HG02852 (cell line): Measurements from ENCODE around the gene LAPTM4A.
"Not testable (repeated sequence)": the region's sequence is repeated elsewhere in the genome, so short reads cannot be mapped to it uniquely, and the experiment has no call there.

Experiments used
- ATAC-seq: cut with Tn5 transposase; IDR thresholded peaks from one replicate; pipeline ENCODE4 v1.9.1; 2021; ENCODE audit warnings: mild to moderate bottlenecking, moderate library complexity; ENCODE audit not compliant: unreplicated experiment

Gene LAPTM4A

DNA sequence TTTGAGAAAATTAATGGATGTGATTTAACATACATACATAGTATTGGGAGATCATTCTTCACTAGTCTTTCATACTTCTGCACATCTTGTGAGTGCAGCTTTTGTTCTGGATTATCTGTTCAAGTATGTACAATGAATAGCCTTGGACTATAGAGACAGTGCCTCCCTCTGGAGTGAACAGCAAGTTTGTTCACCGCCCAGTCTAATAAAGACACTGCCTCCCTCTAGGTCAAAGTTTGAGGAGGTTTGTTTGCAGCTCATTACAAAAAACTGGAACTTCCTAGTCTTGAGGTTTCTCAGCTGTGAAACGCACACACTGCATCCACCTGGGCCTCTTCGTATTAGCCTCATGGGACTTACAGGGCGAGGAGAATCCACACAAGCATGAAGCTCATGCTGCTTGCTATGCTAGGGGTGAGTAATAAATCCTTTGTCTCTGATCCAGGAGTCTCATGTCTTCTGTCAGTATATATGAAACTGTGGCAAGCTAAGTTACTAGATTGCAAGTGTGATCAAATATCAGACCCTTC is 26.0 kb upstream of the LAPTM4A start:
- no peak for ATAC-seq

DNA sequence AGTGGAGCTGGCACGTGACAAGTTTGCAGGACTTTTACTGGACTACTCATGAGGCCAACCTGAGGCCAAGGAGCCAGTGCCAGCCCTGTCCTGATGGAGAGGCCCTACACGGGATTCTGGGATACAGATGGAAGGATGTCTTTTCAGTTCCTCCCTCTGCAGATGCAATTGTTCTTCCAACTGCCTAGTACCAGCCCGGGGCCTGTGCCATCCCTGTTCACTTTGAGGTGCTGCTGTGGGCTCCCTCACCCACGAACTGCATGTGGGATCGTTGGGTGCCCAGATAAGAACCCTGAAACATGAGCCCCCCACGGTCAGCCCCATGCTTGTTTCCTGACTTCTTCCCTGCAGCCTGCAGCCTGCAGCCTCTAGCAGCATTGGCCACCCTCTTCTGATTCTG is 25.3 kb upstream of the LAPTM4A start:
- no peak for ATAC-seq

DNA sequence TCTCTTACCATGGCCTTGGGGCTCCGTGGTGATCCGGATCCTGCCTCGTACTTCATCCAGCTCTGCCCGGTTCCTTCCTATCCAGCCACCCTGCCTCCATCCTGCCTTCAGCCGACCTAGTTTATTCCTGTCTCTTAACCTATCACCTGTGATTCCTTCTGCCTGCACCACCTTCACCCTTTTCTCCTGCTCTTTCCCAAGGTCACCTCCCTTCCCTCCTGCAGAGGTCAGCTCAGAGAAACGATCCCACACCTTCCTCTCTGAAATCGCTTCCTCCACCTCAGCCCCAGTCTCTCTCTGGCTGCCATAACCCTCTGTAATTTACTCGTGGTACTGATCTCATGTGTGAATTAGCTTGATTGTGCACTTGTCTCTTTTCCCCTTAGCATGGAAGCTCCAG is 23.5 kb upstream of the LAPTM4A start:
- no peak for ATAC-seq

DNA sequence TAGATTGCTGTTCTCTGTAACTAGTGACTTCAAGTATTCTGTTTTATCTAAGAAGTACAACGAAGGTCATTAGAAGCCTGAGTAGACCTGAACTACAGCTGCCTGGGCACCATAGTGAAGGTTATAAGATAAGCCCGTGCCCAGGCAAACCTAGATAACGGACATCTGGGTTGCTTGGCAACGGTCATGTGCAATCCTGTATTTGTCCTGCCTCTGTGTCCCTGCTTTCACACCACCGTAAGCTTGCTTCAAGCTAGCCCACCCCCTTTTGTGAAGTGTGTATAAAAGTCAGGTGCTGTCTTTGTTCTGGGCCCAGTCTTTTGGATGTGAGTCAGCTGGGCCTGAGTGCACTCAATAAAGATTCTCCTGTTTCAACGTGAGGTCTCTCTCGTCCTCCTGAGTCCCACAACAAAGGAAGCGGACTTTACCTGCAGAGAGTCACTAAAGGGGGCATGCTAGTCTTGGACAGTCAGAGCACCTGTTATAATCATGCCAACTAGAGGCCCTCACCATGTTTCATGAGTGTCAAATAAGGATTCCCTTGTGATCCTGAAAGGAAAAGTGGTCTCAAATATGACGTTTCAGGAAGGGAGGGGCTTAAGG is 22.7 kb upstream of the LAPTM4A start:
- not testable (repeated sequence) for ATAC-seq

DNA sequence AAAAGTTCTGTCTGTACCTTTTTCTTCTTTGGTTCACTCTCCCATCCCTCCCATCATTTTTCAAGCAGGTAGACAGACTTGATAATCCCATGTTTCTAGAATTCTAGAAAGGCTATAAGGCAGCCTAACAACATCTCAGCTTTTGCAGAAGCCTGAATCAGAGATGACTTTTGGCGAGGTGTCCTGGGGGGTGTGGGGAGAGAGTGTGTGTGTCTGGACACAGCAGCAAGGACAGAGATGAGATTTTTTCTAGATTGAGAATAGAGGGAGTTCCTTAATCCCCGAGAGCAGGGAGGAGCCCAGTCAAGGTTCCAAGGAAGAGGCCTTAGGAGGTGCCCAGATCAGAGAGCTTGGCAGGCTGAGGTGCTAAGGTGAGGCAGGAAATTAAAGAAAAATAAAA is 22.0 kb upstream of the LAPTM4A start:
- ATAC-seq, result no peak

DNA sequence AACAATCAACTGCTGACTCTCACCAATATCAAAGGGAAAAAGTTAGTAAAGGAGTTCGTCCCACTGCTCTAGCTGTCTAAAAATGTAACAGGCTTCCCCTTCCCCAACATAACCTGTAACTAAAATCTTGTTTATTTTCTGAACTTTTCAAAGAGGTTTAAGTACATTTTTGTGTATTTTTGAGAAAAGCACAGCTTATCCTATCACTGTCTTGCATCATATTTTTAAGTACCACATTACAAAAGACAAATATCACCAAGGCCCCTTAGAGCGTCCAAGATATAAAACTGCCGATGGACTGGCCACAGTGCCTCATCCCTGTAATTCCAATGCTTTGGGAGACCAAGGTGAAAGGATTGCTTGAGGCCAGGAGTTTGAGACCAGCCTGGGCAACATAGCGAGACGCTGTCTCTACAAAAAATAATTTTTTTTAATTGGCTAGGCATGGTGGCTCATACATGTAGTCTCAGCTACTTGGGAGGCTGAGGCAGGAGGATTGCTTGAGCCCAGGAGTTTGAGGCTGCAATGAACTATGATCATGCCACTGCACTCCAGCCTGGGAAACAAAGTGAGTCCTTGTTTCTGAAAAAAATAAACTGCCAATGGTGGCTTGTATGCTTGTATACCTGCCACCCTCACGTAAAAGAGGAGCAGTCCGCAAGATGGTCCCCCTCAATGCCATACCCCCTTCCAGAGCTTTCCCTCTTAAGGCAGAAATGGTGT is 21.2 kb upstream of the LAPTM4A start:
- ATAC-seq, result no peak

DNA sequence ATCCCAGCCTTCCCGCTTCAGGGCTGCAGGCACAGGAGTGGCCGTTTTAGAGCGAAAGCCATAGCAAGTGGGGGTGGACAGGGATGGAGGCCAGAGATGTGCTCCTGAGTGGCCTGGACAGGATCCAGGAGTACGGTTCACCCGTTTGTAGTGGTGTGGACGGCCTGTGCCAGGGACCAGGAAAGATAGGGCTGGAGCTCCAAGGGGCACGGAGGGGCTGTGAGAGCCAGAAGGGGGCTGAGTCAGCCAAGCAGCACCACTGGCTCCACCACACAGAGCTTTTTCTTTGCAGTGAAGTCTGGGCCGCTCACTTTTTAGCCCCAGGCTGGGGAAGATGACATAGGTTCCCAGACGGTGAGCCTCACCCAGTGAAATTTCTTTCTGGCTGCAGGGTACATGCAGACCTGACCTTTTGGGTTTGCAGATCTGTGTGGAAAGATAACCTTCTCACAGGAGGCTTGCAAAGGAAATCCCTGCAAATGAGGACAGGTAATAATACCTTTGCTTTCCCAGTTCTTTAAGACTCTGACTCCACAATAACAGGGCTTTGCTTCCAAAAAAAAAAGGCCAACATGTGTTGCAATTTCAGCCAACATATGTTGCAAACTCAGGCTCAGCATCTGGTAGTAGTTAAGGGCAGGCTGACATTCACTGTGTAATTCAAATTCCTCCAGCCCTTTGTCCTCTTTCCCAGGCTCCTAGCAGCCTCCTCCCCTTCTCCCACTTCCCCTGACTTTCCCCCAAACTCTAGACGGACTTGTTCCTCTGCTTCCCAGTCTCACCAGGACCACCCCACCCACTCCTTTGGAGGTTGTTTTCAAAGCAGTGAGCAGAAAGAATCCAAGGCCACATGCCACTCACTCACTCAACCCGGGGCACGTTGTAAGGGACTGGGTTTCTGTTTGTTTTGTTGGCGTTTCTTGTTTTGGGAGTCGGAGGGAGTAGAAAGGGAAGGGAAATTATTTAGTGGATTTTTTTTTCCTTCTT is 20.3 kb upstream of the LAPTM4A start:
- ATAC-seq, result no peak

DNA sequence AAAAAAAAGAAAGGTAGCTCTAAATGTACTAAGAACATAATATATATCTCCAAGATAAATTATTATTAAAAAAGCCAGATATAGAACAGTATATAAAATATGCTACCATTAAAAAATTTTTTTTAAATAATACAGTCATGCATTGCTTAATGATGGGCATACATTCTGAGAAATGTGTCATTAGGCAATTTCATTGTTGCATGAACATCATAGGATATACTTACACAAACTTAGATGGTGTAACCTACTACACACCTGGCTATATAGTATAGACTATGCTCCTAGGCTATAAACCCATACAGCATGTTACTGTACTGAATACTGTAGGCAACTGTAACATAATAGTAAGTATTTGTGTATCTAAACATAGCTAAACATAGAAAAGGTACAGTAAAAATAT is 18.3 kb upstream of the LAPTM4A start:
- no peak for ATAC-seq

DNA sequence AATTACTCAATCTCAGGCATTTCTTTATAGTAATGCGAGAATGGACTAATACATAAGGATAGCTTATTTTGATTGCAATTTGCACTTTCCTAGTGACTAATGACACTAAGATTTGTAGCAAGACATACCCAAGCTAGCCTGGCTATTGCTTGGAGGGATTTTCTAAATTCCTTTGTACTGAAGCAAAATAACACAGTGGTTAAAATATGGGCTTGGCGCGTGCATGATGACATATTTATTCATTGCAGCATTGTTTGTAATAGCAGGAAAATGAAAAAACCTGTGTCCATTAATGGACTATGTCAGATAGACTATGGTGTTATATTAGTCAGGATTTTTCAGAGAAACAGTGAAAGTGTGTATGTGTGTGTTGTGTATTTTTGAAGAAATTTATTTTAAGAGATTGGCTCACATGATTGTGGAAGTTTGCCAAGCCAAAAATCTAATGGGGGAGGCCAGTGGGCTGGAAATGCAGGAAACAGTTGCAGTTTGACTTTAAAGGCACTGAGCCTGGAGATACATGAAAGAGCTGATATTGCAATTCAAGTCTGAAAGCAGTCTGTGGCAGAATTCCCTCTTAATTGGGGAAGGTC is 16.7 kb upstream of the LAPTM4A start:
- ATAC-seq, result no peak

DNA sequence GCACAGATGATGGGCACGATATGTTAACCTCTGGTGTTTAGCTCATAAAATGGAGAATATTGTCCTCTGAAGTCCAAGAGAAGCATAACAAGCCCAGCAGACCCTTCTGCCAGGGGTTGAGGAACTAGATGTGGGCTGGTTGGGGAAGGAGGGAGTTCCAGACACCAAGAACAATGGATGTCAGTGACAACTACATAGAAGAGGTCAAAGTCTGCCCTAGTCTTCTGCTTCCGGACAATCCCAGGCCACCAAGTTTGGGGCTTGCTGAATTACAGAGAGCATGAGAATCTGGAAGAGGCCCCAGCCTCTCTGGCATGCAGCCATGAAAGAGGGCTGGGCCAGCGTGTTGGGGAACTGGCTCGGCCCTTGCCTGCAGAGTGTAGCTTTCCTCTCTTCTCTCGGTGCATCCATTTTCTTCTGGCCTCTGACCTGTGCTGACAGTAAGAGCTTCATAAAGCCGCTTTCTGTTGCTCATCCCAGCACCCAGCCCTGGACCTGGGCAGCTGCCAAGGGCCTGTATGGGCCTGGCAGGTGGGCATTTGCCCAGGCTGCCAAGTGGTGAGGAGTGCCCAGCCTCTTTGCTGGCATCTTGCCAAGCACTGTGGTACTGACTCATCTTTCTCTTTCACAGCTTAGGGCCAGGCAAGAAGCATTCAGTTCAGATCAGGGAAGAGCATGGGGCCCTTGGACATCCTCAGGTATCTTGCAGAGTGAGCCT is 14.6 kb upstream of the LAPTM4A start:
- ATAC-seq, result no peak

DNA sequence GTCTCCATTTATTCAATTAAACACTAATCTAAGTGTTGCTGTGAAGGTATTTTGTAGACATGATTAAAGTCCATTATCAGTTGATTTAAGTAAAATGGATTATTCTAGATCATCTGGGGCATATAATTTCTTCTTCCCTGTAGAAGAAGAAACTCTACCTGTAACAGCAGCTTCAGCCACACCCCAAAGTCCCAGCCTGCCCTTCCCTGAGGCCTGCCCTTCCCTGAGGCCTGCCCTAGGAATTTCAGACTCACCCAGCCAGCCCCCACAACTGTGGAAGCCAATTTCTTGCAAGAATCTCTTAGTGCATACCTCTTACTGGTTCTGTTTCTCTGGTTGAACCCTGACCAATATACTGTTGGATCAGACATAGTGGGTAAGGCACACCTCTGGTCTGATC is 13.4 kb upstream of the LAPTM4A start:
- no peak for ATAC-seq

DNA sequence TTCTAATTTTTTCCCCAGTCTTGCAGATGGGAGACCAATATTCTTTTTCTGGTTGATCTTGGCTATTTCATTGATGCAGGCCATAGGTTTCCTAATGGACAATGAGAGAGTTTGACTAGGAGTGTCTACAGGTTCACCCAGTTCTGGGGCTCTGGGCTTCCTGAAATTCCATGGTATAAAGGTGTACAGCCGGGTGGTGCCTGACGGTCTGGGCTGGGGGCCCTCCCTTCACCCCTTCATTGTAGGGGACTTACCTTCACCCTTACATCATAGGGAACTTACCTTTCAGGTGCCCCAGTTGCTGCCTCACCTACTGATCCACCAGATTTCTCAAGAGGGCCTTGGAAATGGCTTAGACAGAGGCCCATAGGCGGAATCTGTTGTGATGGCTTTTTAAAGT is 13.0 kb upstream of the LAPTM4A start:
- no peak for ATAC-seq

DNA sequence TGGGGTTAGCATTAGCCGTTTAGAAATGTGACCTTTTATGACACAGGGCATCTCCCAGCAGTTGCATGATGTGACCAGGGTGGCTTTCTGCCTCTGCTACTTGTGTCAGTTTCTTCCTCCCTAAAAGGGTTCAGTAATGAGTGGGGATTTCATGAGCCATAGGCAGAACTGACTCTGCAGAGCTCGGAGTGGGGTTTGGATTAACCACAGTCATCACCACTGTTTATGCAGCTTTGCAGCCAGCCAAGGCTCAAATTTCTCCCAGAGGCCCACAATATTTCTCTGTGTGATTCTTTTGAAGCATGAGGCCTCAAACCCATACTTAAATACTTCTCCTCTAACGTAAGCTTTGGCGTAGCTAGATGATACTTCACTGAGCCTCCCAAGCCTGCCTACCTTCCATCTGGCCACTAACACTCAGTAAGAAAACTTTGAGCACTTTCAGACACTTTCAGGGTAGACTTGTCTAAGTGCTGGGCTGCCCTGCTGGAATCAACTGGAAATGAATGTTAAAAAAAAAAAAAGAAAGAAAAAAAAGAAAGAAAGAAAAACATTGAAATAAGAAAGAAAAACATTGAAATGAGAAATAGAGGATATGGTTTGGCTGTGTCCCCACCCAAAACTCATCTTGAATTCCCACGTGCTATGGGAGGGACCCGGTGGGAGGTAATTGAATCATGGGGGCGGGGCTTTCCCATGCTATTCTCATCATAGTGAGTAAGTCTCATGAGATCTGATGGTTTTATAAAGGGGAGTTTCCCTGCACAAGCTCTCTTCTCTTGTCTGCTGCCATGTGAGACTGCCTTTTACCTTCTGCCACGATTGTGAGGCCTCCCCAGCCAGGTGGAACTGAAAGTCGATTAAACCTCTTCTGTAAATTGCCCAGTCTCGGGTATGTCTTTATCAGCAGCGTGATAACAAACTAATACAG is 11.5 kb upstream of the LAPTM4A start:
- ATAC-seq, result no peak

DNA sequence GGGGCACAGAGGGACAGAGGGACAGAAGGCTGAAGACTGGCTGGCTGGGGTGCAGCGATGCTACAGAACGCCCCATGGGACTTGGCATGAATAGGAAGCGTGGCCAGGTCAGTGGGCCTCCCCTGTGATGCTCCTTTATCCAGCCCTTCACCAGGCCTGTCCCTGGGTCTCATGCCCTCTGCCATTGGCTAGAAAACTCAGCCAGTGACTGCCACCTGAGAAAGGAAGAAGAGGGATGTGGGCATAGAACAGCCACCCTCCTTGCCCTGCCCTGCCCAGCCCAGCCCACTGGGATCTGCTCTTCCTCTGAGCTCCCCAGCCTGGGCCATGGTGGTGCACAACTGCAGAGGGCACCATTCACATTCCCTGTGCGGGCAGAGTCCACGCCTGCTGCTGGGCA is 10.5 kb upstream of the LAPTM4A start:
- ATAC-seq, result no peak

DNA sequence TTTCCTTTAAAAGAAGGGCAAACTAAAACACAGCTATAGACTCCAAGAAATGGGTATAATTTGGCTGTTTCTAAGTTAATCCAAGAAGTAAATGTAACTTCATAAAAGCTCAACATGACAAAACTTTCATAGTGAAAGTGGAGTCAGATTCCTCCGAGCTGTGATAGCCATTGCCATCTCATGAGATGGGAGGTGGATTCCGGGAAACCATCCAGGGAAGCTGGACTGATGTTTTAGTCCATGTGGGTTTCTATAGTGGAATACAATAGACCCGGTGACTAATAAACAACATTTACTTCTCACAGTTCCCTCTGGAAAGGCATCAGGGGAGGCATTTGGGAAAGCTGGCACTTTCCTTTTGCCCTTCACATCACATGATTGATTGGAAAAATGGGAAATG is 10.0 kb upstream of the LAPTM4A start:
- ATAC-seq, result no peak

DNA sequence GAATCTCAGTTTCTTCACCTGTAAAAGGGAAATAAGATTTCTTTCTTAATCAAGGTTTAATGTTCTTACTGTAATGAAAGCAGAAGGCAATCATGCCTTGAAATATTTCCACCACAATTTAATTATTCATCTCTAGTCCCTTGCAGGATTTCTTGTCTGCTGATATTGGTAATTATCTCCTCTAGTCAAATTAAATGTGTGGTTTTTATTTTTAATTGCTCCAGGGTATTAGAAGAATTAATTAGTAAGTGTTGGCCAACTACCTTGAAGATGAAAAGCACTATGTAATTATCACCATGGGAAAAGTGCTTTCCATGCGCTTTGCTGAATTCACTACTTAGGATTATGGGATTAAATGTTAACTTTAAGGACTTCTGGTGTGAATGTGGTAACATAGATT is 8.7 kb upstream of the LAPTM4A start:
- ATAC-seq, result no peak

DNA sequence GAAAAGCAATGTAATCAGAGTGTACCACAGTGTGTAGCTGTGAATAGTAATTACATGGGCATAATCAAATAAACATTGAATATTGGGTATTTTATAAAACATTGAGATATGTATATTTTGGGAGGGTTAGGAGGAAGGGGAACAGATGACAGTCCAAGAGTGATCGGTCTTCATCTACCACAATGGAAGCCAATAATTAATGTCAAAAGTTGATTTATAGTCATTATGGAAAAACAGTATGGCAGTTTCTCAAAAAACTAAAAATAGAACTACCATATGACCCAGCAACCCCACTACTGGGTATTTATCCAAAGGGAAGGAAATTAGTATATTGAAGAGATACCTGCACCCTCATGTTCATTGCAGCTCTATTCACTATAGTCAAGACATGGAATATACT is 5.8 kb upstream of the LAPTM4A start:
- ATAC-seq, result no peak

DNA sequence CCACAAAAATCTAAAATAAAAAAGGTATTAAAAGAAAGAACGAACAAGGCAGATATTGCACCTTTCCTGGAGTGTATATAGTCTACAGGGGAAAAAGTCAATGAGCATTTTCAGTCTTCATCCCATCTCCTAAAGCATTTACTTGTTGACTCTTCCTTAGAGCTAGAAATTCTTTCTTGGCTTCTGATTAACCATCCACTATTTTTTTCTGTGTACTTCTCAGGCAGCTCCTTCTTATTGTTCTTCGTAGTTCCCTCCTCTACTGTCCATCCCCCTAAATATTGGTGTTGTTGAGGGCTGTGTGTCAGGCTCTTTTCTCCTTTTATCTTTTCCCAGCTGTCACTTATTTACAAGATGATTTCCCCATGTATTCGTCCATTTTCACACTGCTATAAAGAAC is 3.5 kb upstream of the LAPTM4A start:
- no peak for ATAC-seq

DNA sequence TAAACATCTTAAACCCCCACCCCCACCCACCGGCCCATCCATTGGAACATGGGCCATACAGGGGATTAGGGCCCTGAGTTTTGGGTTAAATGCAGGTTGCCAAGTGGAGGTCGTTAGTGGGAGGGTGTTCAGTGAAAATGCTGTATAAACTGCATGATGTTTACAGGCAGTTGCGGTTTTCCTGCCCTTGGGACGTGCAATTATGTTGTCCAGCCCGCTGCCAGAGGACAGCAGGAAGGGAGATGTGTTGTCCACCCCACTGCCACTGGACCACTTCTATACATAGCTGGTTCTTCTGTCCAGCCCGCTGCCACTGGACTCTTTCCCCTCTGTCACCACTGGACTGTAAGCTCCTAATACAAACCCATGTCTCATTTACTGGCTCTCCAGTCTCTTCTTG is 2.7 kb upstream of the LAPTM4A start:
- ATAC-seq, result no peak
